Panc1 (cell line): ENCODE measurements around the gene FPGS.

Experiments used
- POLR2AphosphoS5 ChIP-seq: IDR thresholded peaks from 2 replicates; pipeline ENCODE4 v1.6.1; 2012; ENCODE audit warnings: mild to moderate bottlenecking, low read depth, low read length, moderate library complexity
- TF ChIP-seq, protein P1 (sequence below): fragments of 450-650 bp; IDR thresholded peaks from 2 replicates; pipeline ENCODE4 v1.5.1; 2017; ENCODE audit warnings: mild to moderate bottlenecking
- TF ChIP-seq, protein P2 (sequence below), 2 experiments: IDR thresholded peaks; 2 replicates each; pipeline ENCODE4 v1.6.1; 2011 to 2012; ENCODE audit warnings: low read depth in 2 of 2, control low read depth in 1 of 2, low read length in 1 of 2, mild to moderate bottlenecking in 1 of 2, moderate library complexity in 1 of 2; ENCODE audit not compliant: insufficient read depth in 1 of 2

DNA sequence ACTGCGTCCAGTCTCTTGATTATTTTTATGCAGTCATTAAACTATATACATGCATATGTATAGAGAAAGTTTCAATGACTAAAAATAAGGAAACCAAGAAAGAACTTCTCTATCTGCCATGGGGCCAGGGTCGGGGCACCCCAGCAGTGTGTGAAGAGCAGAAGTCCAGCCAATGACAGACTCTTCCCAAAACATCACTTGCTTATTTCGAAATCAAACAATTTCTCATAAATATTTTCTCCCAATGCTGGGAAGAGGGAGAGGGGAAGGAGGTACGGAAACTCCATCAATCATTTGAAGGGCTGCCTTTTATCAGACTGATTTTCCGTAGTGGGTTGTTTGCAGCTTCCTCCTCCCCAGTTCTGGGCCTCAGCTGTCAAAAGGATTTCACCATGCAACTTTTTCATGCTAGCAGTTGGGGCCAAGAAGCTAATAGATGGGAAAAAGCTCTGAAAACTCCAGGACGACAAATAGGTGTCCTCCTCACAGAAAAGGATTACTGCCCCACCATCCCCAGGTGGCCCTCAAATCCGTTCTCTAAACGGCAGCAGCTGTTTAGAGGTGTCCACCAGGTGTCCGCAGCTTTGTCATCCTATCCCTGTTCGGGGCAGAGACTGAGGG lies 617 bp upstream of the FPGS start:
- TF ChIP-seq, protein P1, sequence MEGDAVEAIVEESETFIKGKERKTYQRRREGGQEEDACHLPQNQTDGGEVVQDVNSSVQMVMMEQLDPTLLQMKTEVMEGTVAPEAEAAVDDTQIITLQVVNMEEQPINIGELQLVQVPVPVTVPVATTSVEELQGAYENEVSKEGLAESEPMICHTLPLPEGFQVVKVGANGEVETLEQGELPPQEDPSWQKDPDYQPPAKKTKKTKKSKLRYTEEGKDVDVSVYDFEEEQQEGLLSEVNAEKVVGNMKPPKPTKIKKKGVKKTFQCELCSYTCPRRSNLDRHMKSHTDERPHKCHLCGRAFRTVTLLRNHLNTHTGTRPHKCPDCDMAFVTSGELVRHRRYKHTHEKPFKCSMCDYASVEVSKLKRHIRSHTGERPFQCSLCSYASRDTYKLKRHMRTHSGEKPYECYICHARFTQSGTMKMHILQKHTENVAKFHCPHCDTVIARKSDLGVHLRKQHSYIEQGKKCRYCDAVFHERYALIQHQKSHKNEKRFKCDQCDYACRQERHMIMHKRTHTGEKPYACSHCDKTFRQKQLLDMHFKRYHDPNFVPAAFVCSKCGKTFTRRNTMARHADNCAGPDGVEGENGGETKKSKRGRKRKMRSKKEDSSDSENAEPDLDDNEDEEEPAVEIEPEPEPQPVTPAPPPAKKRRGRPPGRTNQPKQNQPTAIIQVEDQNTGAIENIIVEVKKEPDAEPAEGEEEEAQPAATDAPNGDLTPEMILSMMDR = peak; percentile 28; the same call in 1 of the 2 replicates
- TF ChIP-seq POLR2AphosphoS5 = no peak
- TF ChIP-seq, protein P2, sequence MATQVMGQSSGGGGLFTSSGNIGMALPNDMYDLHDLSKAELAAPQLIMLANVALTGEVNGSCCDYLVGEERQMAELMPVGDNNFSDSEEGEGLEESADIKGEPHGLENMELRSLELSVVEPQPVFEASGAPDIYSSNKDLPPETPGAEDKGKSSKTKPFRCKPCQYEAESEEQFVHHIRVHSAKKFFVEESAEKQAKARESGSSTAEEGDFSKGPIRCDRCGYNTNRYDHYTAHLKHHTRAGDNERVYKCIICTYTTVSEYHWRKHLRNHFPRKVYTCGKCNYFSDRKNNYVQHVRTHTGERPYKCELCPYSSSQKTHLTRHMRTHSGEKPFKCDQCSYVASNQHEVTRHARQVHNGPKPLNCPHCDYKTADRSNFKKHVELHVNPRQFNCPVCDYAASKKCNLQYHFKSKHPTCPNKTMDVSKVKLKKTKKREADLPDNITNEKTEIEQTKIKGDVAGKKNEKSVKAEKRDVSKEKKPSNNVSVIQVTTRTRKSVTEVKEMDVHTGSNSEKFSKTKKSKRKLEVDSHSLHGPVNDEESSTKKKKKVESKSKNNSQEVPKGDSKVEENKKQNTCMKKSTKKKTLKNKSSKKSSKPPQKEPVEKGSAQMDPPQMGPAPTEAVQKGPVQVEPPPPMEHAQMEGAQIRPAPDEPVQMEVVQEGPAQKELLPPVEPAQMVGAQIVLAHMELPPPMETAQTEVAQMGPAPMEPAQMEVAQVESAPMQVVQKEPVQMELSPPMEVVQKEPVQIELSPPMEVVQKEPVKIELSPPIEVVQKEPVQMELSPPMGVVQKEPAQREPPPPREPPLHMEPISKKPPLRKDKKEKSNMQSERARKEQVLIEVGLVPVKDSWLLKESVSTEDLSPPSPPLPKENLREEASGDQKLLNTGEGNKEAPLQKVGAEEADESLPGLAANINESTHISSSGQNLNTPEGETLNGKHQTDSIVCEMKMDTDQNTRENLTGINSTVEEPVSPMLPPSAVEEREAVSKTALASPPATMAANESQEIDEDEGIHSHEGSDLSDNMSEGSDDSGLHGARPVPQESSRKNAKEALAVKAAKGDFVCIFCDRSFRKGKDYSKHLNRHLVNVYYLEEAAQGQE (IDR thresholded peaks at IDR 0.05; ENCODE audit: insufficient read depth in 1 of 2, low read depth in 2 of 2, low read length in 1 of 2) = no peak
